Activated CD4-positive, alpha-beta T cell treated with anti-CD3 and anti-CD28 coated beads, Interleukin-2, amount 10 ng/mL, durations not matched to agents 7 days and 5 days (primary cell): ENCODE results near the gene RTN4RL1. TPM values are rescaled to one million over a fixed set of nuclear protein-coding genes. Genes with fewer than 3 reads are reported as not detected.

ENCODE experiments used
- CTCF ChIA-PET: fragments of 350-600 bp; sonication (Branson Sonifier 250); formaldehyde crosslinking; loops from one replicate; lab custom pipeline; 2021; ENCODE audit warnings: antibody characterized with exemption; lab: Charles Lee
- POLR2A ChIA-PET: fragments of 350-600 bp; sonication (Branson Sonifier 250); formaldehyde crosslinking; loops from one replicate; lab custom pipeline; 2021; ENCODE audit warnings: antibody characterized with exemption; lab: Charles Lee
- DNase-seq: peaks from one replicate; pipeline ENCODE4 v3.0.0-alpha.2; 2020
- H3K27ac Mint-ChIP-seq: one replicate; pipeline ENCODE4 v1.8.0; 2021; ENCODE audit warnings: mild to moderate bottlenecking, moderate library complexity, mixed read lengths
- H3K27me3 Mint-ChIP-seq: one replicate; pipeline ENCODE4 v1.8.0; 2021; ENCODE audit warnings: mixed read lengths
- H3K36me3 Mint-ChIP-seq: one replicate; pipeline ENCODE4 v1.8.0; 2021; ENCODE audit warnings: low read depth, mixed read lengths
- H3K4me1 Mint-ChIP-seq: one replicate; pipeline ENCODE4 v1.8.0; 2021; ENCODE audit warnings: mixed read lengths
- H3K4me3 Mint-ChIP-seq: one replicate; pipeline ENCODE4 v1.8.0; 2021; ENCODE audit warnings: mild to moderate bottlenecking, moderate library complexity, mixed read lengths
- H3K9me3 Mint-ChIP-seq: one replicate; pipeline ENCODE4 v1.8.0; 2021; ENCODE audit warnings: mixed read lengths
- total RNA-seq, 2 experiments: library from RNA; stranded (reverse); gene quantifications; one replicate each; pipeline ENCODE4 v1.2.3, GENCODE V29; 2021

RTN4RL1 gene
- total RNA-seq, 2 experiments from 2014 or later, result 0.19 to 0.20 TPM

- Mint-ChIP-seq H3K4me1 (peaks cover 3% of the 10 kb centered on the region), H3K9me3 (no peaks in the 10 kb centered on the region), H3K27me3 (peaks cover 32% of the 10 kb centered on the region), H3K36me3 (no peaks in the 10 kb centered on the region), H3K4me3 (no peak overlapping the region), H3K27ac (no peak overlapping the region)
- POLR2A ChIA-PET, result no interaction called here
- CTCF ChIA-PET, result no interaction called here
- DNase-seq, result no peak
Observed at GRCh38 chr17:1999557-2000251, 25.4 kb downstream of the RTN4RL1 start.

DNA sequence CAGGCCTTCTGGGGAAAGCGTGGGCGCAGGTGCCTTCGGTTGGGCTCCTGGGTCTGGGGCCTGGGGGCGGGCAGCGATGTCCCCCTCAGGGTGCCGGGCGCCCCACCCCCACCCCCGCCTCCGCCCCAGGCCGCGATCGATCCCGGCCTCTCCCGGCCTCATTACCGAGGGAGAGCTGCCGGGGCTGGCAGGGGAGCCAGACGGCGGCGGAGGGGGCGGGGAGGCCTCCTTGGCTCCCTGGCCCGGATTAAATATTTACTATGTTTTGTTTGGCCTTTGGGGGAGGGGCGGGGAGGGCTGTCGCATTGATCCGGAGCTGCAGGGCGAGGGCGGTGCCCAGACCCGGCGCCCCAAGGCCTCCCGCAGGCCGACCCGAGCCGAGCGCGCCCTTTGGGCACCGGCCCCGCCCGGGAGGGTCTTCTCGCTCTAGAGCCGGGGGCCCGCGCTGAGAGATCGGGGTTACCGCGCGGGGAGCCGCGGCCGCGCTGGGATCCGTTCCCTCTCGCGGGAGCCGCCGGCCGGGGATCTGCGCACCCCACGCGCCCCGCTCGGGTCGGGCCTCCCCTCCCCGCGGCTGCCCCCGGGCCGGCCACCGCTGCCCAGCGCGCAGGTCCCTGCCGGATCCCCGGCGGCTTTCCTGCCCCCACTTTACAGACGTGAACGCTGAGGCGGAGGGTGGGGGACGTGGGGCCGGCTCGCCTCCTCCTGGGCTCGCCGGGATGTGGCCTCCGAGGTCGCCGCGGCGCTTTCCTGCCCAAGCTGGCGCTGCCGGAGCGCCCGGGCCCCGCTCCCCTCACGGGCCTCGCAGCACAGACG is 27.0 kb downstream of the RTN4RL1 start:
- Mint-ChIP-seq H3K27me3 (peaks cover 32% of the 10 kb centered on the region), H3K4me3 (no peak overlapping the region), H3K36me3 (no peaks in the 10 kb centered on the region), H3K4me1 (peaks cover 3% of the 10 kb centered on the region), H3K27ac (no peak overlapping the region), H3K9me3 (no peaks in the 10 kb centered on the region)
- ChIA-PET CTCF (no interaction called here), POLR2A (no interaction called here)
- DNase-seq, result peak; percentile 17

DNA sequence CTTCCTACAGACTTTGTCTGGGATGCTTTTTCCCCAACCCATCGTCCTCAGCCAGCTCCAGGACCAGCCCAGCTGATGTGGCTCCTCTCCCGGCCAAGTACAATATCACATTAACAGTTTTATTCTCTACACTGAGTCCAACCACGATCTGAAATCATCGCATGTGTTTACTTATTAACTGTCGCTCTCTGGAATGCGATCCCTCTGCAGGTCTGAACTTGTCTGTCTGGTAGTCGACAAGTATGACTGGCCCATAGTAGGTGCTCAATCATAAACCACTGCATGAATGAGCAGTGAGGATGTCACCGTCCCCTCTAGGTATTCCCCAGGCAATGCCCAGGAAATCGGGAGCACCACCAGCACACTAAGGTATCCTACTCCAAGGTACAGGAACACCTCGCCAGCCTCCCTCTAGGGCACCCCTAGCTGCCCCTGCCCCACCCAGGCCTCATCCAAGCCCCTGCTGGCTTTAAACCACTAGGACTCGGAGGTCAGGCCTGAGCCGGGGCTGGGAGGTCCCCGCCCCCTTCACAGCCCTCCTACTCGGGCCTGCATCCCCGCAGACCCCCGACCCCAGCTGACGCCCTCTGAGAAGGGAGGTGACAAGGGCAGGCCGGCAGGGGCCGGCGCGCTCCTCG is 27.7 kb downstream of the RTN4RL1 start:
- ChIA-PET POLR2A (no interaction called here), CTCF (interaction anchor here (1.6 kb wide), 1 partner anchor 18 kb away, joined by 3 read pairs; no protein-coding TSS in a partner anchor)
- peaks cover 3% of the 10 kb centered on the region for H3K4me1 Mint-ChIP-seq

DNA sequence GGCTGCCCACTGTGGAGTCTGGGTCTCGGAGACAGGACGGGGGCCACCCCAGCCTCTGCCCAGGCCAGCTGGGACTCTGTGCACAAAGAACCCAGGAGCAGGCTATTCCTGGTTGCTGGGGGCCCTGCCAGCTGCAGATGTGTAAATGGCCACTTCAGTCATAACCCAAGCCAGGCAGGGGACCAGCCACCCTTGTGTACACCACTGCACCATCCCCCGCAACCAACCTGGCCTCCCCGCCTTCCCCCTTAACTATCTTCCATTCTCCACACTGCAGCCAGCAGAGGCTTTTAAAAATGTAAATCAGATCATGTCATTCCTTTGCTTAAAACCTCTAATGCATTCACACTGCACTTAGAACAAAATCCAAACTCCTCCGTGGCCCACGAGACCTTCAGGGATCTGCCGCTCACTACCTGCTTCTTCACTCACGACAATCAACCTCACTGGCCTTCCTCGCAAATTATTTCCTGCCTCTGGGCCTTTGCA is 28.3 kb downstream of the RTN4RL1 start:
- H3K4me1 Mint-ChIP-seq, result peaks cover 3% of the 10 kb centered on the region
- H3K9me3 Mint-ChIP-seq, result no peaks in the 10 kb centered on the region
- H3K27ac Mint-ChIP-seq, result no peak overlapping the region
- no peaks in the 10 kb centered on the region for H3K36me3 Mint-ChIP-seq
- peaks cover 32% of the 10 kb centered on the region for H3K27me3 Mint-ChIP-seq
- no peak overlapping the region for H3K4me3 Mint-ChIP-seq
- ChIA-PET CTCF (interaction anchor here (1.1 to 1.6 kb wide), 2 partner anchors 10 to 18 kb away, joined by 3 read pairs; no protein-coding TSS in a partner anchor), POLR2A (no interaction called here)
- no peak for DNase-seq

More for the DNA sequence above, 27.7 kb downstream of the RTN4RL1 start:
- peaks cover 32% of the 10 kb centered on the region for H3K27me3 Mint-ChIP-seq
- no peak overlapping the region for H3K4me3 Mint-ChIP-seq
- H3K36me3 Mint-ChIP-seq, result no peaks in the 10 kb centered on the region
- H3K9me3 Mint-ChIP-seq, result no peaks in the 10 kb centered on the region
- no peak for DNase-seq
- no peak overlapping the region for H3K27ac Mint-ChIP-seq

- H3K4me1 Mint-ChIP-seq, result peaks cover 3% of the 10 kb centered on the region
- POLR2A ChIA-PET, result no interaction called here
- H3K36me3 Mint-ChIP-seq, result no peaks in the 10 kb centered on the region
- H3K27ac Mint-ChIP-seq, result no peak overlapping the region
- H3K4me3 Mint-ChIP-seq, result no peak overlapping the region
- no peaks in the 10 kb centered on the region for H3K9me3 Mint-ChIP-seq
- DNase-seq, result no peak
- CTCF ChIA-PET, result interaction anchor here (0.6 to 1.6 kb wide), 3 partner anchors 9 to 17 kb away, joined by 3 to 4 read pairs (median 3); no protein-coding TSS in a partner anchor
- peaks cover 32% of the 10 kb centered on the region for H3K27me3 Mint-ChIP-seq
Observed at GRCh38 chr17:1995907-1996799, 29.0 kb downstream of the RTN4RL1 start.

GRCh38 chr17:1995321-1995892 is 29.7 kb downstream of the RTN4RL1 start:
- CTCF ChIA-PET, result interaction anchor here (0.6 to 1.1 kb wide), 2 partner anchors 12 to 117 kb away, joined by 3 read pairs; no protein-coding TSS in a partner anchor
- Mint-ChIP-seq H3K27ac (no peak overlapping the region), H3K4me1 (peaks cover 3% of the 10 kb centered on the region), H3K27me3 (peaks cover 32% of the 10 kb centered on the region), H3K9me3 (no peaks in the 10 kb centered on the region), H3K36me3 (no peaks in the 10 kb centered on the region), H3K4me3 (no peak overlapping the region)
- DNase-seq, result no peak
- POLR2A ChIA-PET, result no interaction called here

GRCh38 chr17:1994707-1995106 is 30.4 kb downstream of the RTN4RL1 start:
- ChIA-PET CTCF (interaction anchor here (0.6 kb wide), 1 partner anchor 118 kb away, joined by 3 read pairs; no protein-coding TSS in a partner anchor), POLR2A (no interaction called here)
- H3K27me3 Mint-ChIP-seq, result peaks cover 32% of the 10 kb centered on the region
- DNase-seq, result no peak
- no peak overlapping the region for H3K4me3 Mint-ChIP-seq
- no peak overlapping the region for H3K27ac Mint-ChIP-seq
- H3K4me1 Mint-ChIP-seq, result peaks cover 3% of the 10 kb centered on the region
- no peaks in the 10 kb centered on the region for H3K36me3 Mint-ChIP-seq
- H3K9me3 Mint-ChIP-seq, result no peaks in the 10 kb centered on the region

DNA sequence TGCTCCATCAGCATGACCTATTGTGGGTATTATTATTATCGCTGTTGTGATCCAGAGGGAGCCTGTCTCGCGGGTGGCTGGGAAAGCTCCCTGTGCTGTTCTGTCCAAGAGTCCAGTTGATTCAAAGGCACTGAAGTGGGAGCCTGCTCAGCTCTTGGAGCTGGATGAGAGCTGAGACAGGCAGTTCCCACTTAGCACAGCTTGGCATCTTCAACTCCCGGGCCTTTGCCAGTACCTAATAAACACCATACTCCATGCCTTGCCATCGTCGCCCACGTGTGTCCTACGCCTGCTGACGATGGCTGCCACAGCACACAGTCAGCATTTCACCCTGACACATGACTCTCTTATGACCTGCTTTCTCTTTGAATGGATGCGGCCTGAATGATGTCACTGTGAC is 32.6 kb downstream of the RTN4RL1 start:
- ChIA-PET POLR2A (no interaction called here), CTCF (interaction anchor here (0.6 kb wide), 1 partner anchor 235 kb away, joined by 3 read pairs; no protein-coding TSS in a partner anchor)
- Mint-ChIP-seq H3K27ac (no peak overlapping the region), H3K27me3 (peaks cover 23% of the 10 kb centered on the region), H3K36me3 (no peaks in the 10 kb centered on the region), H3K9me3 (no peaks in the 10 kb centered on the region), H3K4me1 (no peaks in the 10 kb centered on the region), H3K4me3 (no peak overlapping the region)
- DNase-seq, result no peak

- peaks cover 3% of the 10 kb centered on the region for H3K27me3 Mint-ChIP-seq
- no peaks in the 10 kb centered on the region for H3K4me1 Mint-ChIP-seq
- H3K36me3 Mint-ChIP-seq, result no peaks in the 10 kb centered on the region
- ChIA-PET POLR2A (no interaction called here), CTCF (no interaction called here)
- no peak overlapping the region for H3K27ac Mint-ChIP-seq
- no peak for DNase-seq
- no peak overlapping the region for H3K4me3 Mint-ChIP-seq
- no peaks in the 10 kb centered on the region for H3K9me3 Mint-ChIP-seq
Observed at GRCh38 chr17:1989135-1989534, 36.0 kb downstream of the RTN4RL1 start.

DNA sequence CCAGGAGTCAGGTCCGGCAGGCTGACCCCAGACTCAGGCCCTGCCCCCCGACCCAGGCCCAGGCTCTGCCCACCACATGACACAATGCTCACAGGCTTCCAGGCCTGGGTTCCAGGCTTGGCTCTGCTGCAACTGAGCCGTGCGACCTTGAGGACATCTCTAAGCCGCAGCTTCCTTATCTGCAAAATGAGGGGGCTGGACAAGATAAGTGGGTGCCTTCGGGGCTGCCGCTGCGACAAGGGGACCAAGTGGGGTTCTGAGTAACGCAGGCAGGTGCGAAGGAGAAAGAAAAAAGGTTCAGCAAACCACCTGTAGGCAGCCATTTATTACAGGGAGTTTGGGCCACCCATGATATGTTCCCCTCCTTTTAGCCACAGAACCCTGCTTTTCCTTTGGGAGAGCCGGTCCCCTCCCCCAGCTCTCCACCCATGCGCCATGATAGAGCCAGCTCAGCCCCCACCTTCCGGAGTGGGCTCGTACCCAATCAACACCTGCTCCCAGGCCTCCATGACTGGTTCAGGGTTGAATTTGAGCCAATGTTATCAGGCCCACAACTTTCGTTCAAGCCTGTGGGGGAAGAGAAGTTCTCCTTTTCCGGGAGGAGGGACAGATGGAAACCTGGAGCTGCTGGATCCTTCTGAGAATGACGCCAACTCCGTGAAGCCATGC is 38.2 kb downstream of the RTN4RL1 start:
- no peaks in the 10 kb centered on the region for H3K9me3 Mint-ChIP-seq

DNA sequence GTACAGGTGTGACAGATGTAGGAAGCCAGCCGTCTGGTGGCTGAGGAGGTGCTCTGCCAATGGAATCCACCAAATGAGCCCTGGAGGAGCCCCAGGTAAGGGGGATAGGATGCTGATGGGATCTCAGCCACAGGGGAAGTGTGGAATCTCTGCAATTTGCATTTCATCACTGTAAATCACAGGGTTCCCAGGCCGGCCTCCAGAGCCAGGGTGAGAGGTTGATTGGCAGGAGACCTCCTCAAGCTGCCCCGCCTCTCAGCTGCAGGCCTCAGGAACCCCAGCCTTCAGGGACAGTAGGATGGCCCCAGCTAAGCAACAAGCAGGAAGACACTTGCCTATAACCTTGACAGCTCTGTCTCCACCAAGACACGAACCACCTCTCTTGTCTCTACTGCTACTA is 39.4 kb downstream of the RTN4RL1 start:
- no peak for DNase-seq
- H3K27me3 Mint-ChIP-seq, result peaks cover 3% of the 10 kb centered on the region
- H3K4me3 Mint-ChIP-seq, result no peak overlapping the region
- no peaks in the 10 kb centered on the region for H3K9me3 Mint-ChIP-seq
- no peaks in the 10 kb centered on the region for H3K4me1 Mint-ChIP-seq
- H3K36me3 Mint-ChIP-seq, result no peaks in the 10 kb centered on the region
- POLR2A ChIA-PET, result no interaction called here
- no peak overlapping the region for H3K27ac Mint-ChIP-seq
- CTCF ChIA-PET, result interaction anchor here (0.5 to 1.1 kb wide), 2 partner anchors 38 to 315 kb away, joined by 3 read pairs; no protein-coding TSS in a partner anchor

More for the DNA sequence above, 38.2 kb downstream of the RTN4RL1 start:
- no peak overlapping the region for H3K4me3 Mint-ChIP-seq
- no peak for DNase-seq
- no peaks in the 10 kb centered on the region for H3K4me1 Mint-ChIP-seq
- H3K36me3 Mint-ChIP-seq, result no peaks in the 10 kb centered on the region
- H3K27ac Mint-ChIP-seq, result no peak overlapping the region
- ChIA-PET POLR2A (no interaction called here), CTCF (no interaction called here)
- peaks cover 3% of the 10 kb centered on the region for H3K27me3 Mint-ChIP-seq
